ENCODE measurements around the gene ERBB4. TPM values are rescaled to one million over a fixed set of nuclear protein-coding genes. Genes with fewer than 3 reads are reported as not detected.

ERBB4 gene
- total RNA-seq, 1 experiment from 2014 or later = under 0.01 TPM

DNA sequence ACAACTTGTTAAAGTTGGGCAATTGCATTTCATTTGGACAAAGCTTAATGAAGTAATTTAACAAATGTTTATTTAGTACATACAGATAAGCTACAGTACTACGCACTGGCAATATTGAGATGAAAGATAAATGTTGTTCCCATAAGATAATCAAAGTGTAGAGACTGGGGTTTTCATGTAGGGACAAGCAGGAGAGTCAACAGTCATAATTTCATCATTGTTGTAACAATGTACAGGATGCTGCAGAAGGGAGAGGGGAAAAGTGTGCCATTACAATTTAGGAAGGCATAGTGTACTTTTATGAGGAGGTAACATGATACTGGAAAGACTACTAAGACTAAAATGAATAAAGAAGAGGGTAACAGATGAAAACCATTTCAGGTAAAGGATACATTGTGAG is 441.6 kb downstream of the ERBB4 start:
- H3K27ac ChIP-seq = no peak overlapping the region
- no peaks in the 10 kb centered on the region for H3K36me3 ChIP-seq
- H3K4me3 ChIP-seq = no peak overlapping the region
- no peaks in the 10 kb centered on the region for H3K4me1 ChIP-seq (replicated peaks)
- H3K27me3 ChIP-seq (replicated peaks) = 0 out of 2 replicates have a peak, but pooled peaks cover 5% of the 10 kb centered on the region
- H3K9me3 ChIP-seq (replicated peaks) = no peaks in the 10 kb centered on the region
- DNase-seq (ENCODE audit: low read depth in 1 of 2, low spot score in 2 of 2) = no peak

DNA sequence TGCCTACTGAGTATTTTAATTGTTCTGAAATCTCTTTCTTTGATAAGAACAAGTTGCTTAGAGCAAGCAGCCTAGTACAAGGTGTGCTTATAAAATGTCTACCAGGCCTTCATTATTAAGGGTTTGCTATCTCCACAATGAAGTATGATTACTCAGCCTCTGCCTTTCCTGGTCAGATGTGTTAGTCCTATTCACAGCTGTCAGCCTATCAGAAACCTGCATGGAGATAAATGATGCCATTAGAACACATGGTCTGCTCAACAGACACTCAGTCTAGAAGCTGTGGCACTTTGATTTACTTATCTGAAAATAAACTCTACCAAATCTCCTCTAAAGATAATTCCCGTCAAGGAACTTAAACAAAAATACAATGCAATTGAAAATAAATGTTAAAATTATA is 448.7 kb downstream of the ERBB4 start:
- Histone ChIP-seq H3K4me1 (replicated peaks) (no peaks in the 10 kb centered on the region), H3K9me3 (replicated peaks) (no peaks in the 10 kb centered on the region), H3K36me3 (no peaks in the 10 kb centered on the region), H3K27ac (no peak overlapping the region), H3K27me3 (replicated peaks) (0 out of 2 replicates have a peak, but pooled peaks cover 5% of the 10 kb centered on the region), H3K4me3 (no peak overlapping the region)
- DNase-seq (ENCODE audit: low read depth in 1 of 2, low spot score in 2 of 2) = no peak

DNA sequence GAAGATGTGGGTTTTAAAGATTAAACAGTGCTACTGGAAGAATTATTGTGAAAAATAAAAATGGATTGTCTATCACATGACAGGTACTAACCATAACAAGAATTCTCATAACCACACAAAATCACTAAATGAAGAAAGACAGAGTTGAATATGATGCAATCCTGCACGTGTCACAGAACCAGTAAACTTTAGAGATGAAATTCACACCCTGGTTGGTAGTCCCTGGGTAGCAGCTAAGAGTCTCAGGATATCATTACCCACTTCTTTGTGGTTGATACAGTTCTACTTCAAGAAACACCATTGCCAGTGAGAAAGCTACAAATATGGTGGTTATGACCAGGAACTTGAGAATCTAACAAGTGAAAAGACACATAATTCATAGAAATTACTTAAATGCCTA is 450.2 kb downstream of the ERBB4 start:
- H3K27ac ChIP-seq = no peak overlapping the region
- no peaks in the 10 kb centered on the region for H3K9me3 ChIP-seq (replicated peaks)
- H3K4me3 ChIP-seq = no peak overlapping the region
- 0 out of 2 replicates have a peak, but pooled peaks cover 3% of the 10 kb centered on the region for H3K27me3 ChIP-seq (replicated peaks)
- no peaks in the 10 kb centered on the region for H3K4me1 ChIP-seq (replicated peaks)
- no peak for DNase-seq (ENCODE audit: low read depth in 1 of 2, low spot score in 2 of 2)
- no peaks in the 10 kb centered on the region for H3K36me3 ChIP-seq

GRCh38 chr2:212083492-212083891 is 455.1 kb downstream of the ERBB4 start:
- no peak overlapping the region for H3K4me3 ChIP-seq
- H3K27me3 ChIP-seq (replicated peaks) = no peaks in the 10 kb centered on the region
- no peaks in the 10 kb centered on the region for H3K9me3 ChIP-seq (replicated peaks)
- no peaks in the 10 kb centered on the region for H3K36me3 ChIP-seq
- DNase-seq (ENCODE audit: low read depth in 1 of 2, low spot score in 2 of 2) = no peak
- H3K4me1 ChIP-seq (replicated peaks) = no peaks in the 10 kb centered on the region
- H3K27ac ChIP-seq = no peak overlapping the region

GRCh38 chr2:212078103-212078502 is 460.5 kb downstream of the ERBB4 start:
- no peaks in the 10 kb centered on the region for H3K36me3 ChIP-seq
- no peak overlapping the region for H3K4me3 ChIP-seq
- DNase-seq (ENCODE audit: low read depth in 1 of 2, low spot score in 2 of 2) = no peak
- H3K27me3 ChIP-seq (replicated peaks) = no peaks in the 10 kb centered on the region
- H3K27ac ChIP-seq = no peak overlapping the region
- no peaks in the 10 kb centered on the region for H3K4me1 ChIP-seq (replicated peaks)
- no peaks in the 10 kb centered on the region for H3K9me3 ChIP-seq (replicated peaks)

DNA sequence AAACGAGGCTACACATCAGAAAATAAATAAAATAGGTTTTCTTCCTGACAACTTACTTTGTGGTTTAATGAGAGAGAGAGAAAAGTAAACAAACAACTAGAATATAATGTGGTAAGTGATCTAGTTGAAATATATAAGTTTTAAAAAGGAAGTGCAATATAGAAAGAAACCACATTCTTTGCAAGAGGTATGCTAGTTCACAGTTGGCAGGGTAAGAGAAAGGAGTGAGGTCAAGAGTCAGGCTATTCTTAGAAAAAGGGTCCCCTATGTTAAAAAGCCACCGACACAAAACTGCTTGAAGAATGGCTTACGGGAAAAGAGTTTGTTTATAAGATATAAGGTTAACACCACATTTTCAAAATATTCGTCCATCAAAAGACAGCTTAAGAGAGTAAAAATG is 462.1 kb downstream of the ERBB4 start:
- Histone ChIP-seq H3K27me3 (replicated peaks) (no peaks in the 10 kb centered on the region), H3K9me3 (replicated peaks) (no peaks in the 10 kb centered on the region), H3K4me1 (replicated peaks) (no peaks in the 10 kb centered on the region), H3K27ac (no peak overlapping the region), H3K36me3 (no peaks in the 10 kb centered on the region), H3K4me3 (no peak overlapping the region)
- DNase-seq (ENCODE audit: low read depth in 1 of 2, low spot score in 2 of 2) = no peak

DNA sequence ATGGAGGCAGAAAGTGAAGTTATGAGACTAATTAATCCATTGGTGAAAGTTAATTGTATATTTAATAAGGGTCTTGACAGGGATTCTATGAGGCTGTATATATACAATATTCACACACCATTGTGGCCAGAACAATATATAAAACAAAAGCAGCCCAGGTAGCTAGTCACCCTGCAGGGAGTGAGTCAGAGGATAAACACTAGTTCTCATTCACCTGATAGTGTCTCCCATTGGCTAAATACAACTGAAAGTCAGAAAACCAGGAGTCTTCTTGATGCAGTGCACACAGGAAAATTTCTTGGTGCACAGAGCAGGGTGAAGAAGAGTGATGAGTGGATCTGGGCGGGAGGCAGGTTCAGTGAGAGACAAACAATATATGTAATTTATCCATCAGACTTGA is 465.2 kb downstream of the ERBB4 start:
- no peaks in the 10 kb centered on the region for H3K27me3 ChIP-seq (replicated peaks)
- no peaks in the 10 kb centered on the region for H3K4me1 ChIP-seq (replicated peaks)
- H3K9me3 ChIP-seq (replicated peaks) = no peaks in the 10 kb centered on the region
- no peak for DNase-seq (ENCODE audit: low read depth in 1 of 2, low spot score in 2 of 2)
- no peak overlapping the region for H3K27ac ChIP-seq
- H3K4me3 ChIP-seq = no peak overlapping the region
- H3K36me3 ChIP-seq = no peaks in the 10 kb centered on the region

- Histone ChIP-seq H3K27me3 (replicated peaks) (no peaks in the 10 kb centered on the region), H3K9me3 (replicated peaks) (no peaks in the 10 kb centered on the region), H3K4me3 (no peak overlapping the region), H3K36me3 (no peaks in the 10 kb centered on the region), H3K4me1 (replicated peaks) (no peaks in the 10 kb centered on the region), H3K27ac (no peak overlapping the region)
- no peak for DNase-seq (ENCODE audit: low read depth in 1 of 2, low spot score in 2 of 2)
Observed at GRCh38 chr2:212066546-212066945, 472.1 kb downstream of the ERBB4 start.

- no peak overlapping the region for H3K27ac ChIP-seq
- H3K27me3 ChIP-seq (replicated peaks) = no peaks in the 10 kb centered on the region
- H3K4me3 ChIP-seq = no peak overlapping the region
- DNase-seq (ENCODE audit: low read depth in 1 of 2, low spot score in 2 of 2) = no peak
- no peaks in the 10 kb centered on the region for H3K4me1 ChIP-seq (replicated peaks)
- no peaks in the 10 kb centered on the region for H3K36me3 ChIP-seq
- H3K9me3 ChIP-seq (replicated peaks) = no peaks in the 10 kb centered on the region
Observed at GRCh38 chr2:212064318-212064717, 474.3 kb downstream of the ERBB4 start.

DNA sequence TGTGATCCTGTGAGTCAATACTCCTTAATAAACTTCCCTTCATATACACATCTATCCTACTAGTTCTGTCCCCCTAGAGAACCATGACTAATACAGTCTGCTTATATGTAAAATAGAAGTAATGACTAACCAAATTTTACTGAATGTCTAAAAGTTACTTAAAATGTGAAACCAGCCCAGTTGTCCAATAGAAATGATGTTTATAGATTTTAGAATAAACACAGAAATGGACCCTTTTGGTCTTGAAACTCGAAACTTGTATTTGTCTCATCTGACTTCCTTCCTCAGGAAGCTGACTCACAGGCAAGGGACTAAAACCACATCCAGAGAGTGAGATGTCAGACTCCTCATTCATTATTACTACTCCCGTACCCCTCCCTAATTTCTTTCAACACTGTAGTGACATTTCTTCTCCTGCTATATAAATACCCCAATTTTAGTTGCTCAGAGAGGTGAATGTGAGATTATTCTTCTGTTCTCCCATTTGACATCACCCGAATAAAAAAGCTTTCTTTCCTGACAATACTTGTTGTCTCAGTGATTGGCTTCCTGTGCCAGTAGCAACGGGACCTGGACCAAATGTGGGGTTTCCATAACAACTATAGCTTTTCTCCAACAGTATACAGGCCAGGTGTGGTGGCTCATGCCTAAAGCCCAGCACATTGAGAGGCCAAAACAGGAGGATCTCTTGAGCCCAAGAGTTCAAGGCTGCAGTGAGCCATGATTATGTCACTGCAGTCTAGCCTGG is 486.0 kb downstream of the ERBB4 start:
- Histone ChIP-seq H3K9me3 (replicated peaks) (peaks cover 4% of the 10 kb centered on the region), H3K27me3 (replicated peaks) (no peaks in the 10 kb centered on the region), H3K4me3 (no peak overlapping the region), H3K36me3 (no peaks in the 10 kb centered on the region), H3K4me1 (replicated peaks) (peaks cover 11% of the 10 kb centered on the region), H3K27ac (peak overlapping the region; percentile 43; the same call in 1 of the 2 replicates)
- peak in 1 of 2 experiments; percentile 41 for DNase-seq (ENCODE audit: low read depth in 1 of 2, low spot score in 2 of 2)

GRCh38 chr2:212050871-212051270 is 487.7 kb downstream of the ERBB4 start:
- no peaks in the 10 kb centered on the region for H3K36me3 ChIP-seq
- no peak overlapping the region for H3K4me3 ChIP-seq
- H3K9me3 ChIP-seq (replicated peaks) = peaks cover 4% of the 10 kb centered on the region
- no peak for DNase-seq (ENCODE audit: low read depth in 1 of 2, low spot score in 2 of 2)
- no peaks in the 10 kb centered on the region for H3K27me3 ChIP-seq (replicated peaks)
- peaks cover 11% of the 10 kb centered on the region for H3K4me1 ChIP-seq (replicated peaks)
- no peak overlapping the region for H3K27ac ChIP-seq

DNA sequence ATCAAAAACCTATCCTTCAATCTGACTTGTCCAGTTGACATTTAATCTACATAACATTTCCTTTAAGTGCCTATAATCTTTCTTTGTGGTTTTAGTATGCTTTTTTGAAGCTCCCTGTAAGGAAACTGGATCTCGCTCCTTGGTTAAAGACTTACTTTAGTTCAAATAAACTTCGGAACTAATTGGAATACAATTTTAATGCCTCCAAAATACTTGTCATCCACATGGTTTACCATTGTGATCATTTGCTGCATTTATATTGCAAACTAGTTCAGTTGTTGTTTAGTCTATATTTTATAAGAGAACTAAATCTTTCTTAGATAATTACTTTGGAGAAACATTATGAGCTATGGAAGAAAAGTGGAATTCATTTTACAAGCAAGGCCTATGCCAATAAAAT is 496.0 kb downstream of the ERBB4 start:
- H3K36me3 ChIP-seq = no peaks in the 10 kb centered on the region
- H3K27me3 ChIP-seq (replicated peaks) = no peaks in the 10 kb centered on the region
- DNase-seq (ENCODE audit: low read depth in 1 of 2, low spot score in 2 of 2) = no peak
- no peaks in the 10 kb centered on the region for H3K4me1 ChIP-seq (replicated peaks)
- no peaks in the 10 kb centered on the region for H3K9me3 ChIP-seq (replicated peaks)
- no peak overlapping the region for H3K27ac ChIP-seq
- H3K4me3 ChIP-seq = no peak overlapping the region

- Histone ChIP-seq H3K4me3 (no peak overlapping the region), H3K27ac (no peak overlapping the region), H3K27me3 (replicated peaks) (no peaks in the 10 kb centered on the region), H3K4me1 (replicated peaks) (peaks cover 12% of the 10 kb centered on the region), H3K36me3 (no peaks in the 10 kb centered on the region), H3K9me3 (replicated peaks) (no peaks in the 10 kb centered on the region)
- no peak for DNase-seq (ENCODE audit: low read depth in 1 of 2, low spot score in 2 of 2)
Observed at GRCh38 chr2:212037062-212037461, 501.5 kb downstream of the ERBB4 start.

GRCh38 chr2:212034841-212035585 is 503.6 kb downstream of the ERBB4 start:
- Histone ChIP-seq H3K36me3 (no peaks in the 10 kb centered on the region), H3K27me3 (replicated peaks) (no peaks in the 10 kb centered on the region), H3K4me3 (no peak overlapping the region), H3K9me3 (replicated peaks) (no peaks in the 10 kb centered on the region), H3K4me1 (replicated peaks) (peaks cover 20% of the 10 kb centered on the region), H3K27ac (no peak overlapping the region)
- DNase-seq (ENCODE audit: low read depth in 1 of 2, low spot score in 2 of 2) = no peak
